Measurements from ENCODE around the gene MAP3K12. TPM values are rescaled to one million over a fixed set of nuclear protein-coding genes. Genes with fewer than 3 reads are reported as not detected.

MAP3K12 gene
- total and polyA plus RNA-seq, 2 of the 13 experiments (the other 11 are each of a cell fraction or from before 2014, with no cell fraction given): 0.20 to 1.1 TPM

- TF ChIP-seq, protein P1, sequence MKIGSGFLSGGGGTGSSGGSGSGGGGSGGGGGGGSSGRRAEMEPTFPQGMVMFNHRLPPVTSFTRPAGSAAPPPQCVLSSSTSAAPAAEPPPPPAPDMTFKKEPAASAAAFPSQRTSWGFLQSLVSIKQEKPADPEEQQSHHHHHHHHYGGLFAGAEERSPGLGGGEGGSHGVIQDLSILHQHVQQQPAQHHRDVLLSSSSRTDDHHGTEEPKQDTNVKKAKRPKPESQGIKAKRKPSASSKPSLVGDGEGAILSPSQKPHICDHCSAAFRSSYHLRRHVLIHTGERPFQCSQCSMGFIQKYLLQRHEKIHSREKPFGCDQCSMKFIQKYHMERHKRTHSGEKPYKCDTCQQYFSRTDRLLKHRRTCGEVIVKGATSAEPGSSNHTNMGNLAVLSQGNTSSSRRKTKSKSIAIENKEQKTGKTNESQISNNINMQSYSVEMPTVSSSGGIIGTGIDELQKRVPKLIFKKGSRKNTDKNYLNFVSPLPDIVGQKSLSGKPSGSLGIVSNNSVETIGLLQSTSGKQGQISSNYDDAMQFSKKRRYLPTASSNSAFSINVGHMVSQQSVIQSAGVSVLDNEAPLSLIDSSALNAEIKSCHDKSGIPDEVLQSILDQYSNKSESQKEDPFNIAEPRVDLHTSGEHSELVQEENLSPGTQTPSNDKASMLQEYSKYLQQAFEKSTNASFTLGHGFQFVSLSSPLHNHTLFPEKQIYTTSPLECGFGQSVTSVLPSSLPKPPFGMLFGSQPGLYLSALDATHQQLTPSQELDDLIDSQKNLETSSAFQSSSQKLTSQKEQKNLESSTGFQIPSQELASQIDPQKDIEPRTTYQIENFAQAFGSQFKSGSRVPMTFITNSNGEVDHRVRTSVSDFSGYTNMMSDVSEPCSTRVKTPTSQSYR (CRISPR knock-in tag; IDR thresholded peaks at IDR 0.05; ENCODE audit: borderline replicate concordance): peak; percentile 97
- TF ChIP-seq ATF2 (CRISPR knock-in tag; IDR thresholded peaks at IDR 0.05): 0 out of 2 replicates have a peak, but pooled peaks have one; percentile 58
- no peak for TF ChIP-seq KMT2B (CRISPR knock-in tag; IDR thresholded peaks at IDR 0.05)
- peak; percentile 34; the same call in 1 of the 2 replicates for TF ChIP-seq UBTF (CRISPR knock-in tag; IDR thresholded peaks at IDR 0.05)
- 0 out of 2 replicates have a peak, but pooled peaks have one; percentile 25 for TF ChIP-seq KDM5A (IDR thresholded peaks at IDR 0.05; ENCODE audit: borderline replicate concordance, low read length)
- TF ChIP-seq, protein P2, sequence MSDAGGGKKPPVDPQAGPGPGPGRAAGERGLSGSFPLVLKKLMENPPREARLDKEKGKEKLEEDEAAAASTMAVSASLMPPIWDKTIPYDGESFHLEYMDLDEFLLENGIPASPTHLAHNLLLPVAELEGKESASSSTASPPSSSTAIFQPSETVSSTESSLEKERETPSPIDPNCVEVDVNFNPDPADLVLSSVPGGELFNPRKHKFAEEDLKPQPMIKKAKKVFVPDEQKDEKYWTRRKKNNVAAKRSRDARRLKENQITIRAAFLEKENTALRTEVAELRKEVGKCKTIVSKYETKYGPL (CRISPR knock-in tag; IDR thresholded peaks at IDR 0.05): no peak
- no peak for TF ChIP-seq ERF (CRISPR knock-in tag; IDR thresholded peaks at IDR 0.05)
- TF ChIP-seq GTF3A (CRISPR knock-in tag; conservative IDR thresholded peaks at IDR 0.05): no peak
- peak; percentile 73; the same call in 1 of the 2 replicates for TF ChIP-seq RAD51 (IDR thresholded peaks at IDR 0.05; ENCODE audit: borderline replicate concordance)
- no peak for TF ChIP-seq CBX1 (IDR thresholded peaks at IDR 0.05; ENCODE audit: low read depth)
- peak; percentile 44; the same call in 1 of the 2 replicates for TF ChIP-seq MEIS2 (CRISPR knock-in tag; IDR thresholded peaks at IDR 0.05)
- TF ChIP-seq ARNTL (CRISPR knock-in tag; IDR thresholded peaks at IDR 0.05): peak; percentile 82; the same call in 1 of the 2 replicates
- TF ChIP-seq SOX6 (IDR thresholded peaks at IDR 0.05): no peak
- 0 out of 2 replicates have a peak, but pooled peaks have one; percentile 23 for TF ChIP-seq SOX6 (CRISPR knock-in tag; IDR thresholded peaks at IDR 0.05)
- TF ChIP-seq SOX13 (IDR thresholded peaks at IDR 0.05): no peak
- TF ChIP-seq SOX13 (CRISPR knock-in tag; conservative IDR thresholded peaks at IDR 0.05 in 1 of 2, IDR thresholded peaks at IDR 0.05 in 1 of 2): peak in 1 of 2 experiments; percentile 58; a peak in 2 of 4 replicates
- peak; percentile 80; the same call in 1 of the 2 replicates for TF ChIP-seq SIN3A (IDR thresholded peaks at IDR 0.05; ENCODE audit: borderline replicate concordance, low read depth, low read length)
- peak; percentile 54 for TF ChIP-seq PAXIP1 (CRISPR knock-in tag; conservative IDR thresholded peaks at IDR 0.05)
Measured at GRCh38 chr12:53492830-53493609, 6.2 kb downstream of the MAP3K12 start (continued).

All from HepG2 (cell line).